ENCODE results near the gene LGR4. TPM values are rescaled to one million over a fixed set of nuclear protein-coding genes. Genes with fewer than 3 reads are reported as not detected.
"Not testable (repeated sequence)": the region's sequence is repeated elsewhere in the genome, so short reads cannot be mapped to it uniquely, and the experiment has no call there.

The LGR4 gene
- total and polyA plus RNA-seq, 2 donors = 6.8 to 8.2 TPM

DNA sequence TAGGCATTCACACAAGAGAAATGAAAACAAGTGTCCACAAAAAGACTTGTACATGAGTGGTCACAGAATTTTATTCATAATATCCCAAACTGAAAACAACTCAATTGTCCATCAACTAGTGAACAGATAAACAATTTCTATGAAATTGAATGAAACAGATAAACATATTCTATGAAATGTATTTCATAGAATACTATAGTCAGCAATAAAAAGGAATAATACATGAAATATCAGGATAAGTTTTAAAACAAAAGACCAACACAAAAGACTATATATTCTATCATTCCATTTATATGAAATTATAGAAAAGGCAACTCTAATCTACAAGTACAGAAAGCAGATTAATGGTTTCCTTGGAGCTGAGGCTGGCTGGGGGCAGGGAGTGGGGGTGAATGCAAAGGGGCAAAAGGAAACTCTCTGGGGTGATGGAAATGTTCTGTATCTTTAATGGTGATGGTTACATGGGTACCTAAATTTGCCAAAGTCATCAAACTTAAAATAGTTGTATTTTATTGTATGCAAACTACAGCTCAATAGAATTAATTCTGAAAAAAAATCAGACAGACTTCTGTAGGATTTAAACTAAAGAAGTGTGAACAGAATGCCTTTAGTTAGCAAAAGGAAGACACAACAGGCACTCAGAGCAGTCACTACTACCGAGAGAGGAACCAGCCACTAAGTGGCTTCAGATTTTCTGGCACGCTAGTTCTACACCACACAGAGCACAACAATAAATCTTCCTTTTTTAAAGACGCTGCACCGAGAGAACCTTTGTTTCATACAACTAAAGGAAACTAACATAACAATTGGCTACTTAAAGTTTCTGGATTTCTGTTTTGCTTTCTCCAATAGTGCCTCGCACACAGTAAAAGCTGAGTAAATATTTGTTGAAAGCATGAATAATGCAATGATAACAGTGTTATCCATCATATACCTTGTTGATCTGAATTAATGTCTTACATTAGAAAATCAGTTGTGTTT is 124.9 kb downstream of the LGR4 start:
- no peak for DNase-seq (ENCODE audit: low read depth in 6 of 9, low spot score in 9 of 9)
- Histone ChIP-seq H3K27ac (ENCODE audit: low read depth in 1 of 2, low read length in 1 of 2) (no peak overlapping the region), H3K4me1 (ENCODE audit: control insufficient read depth in 2 of 2, insufficient read depth in 2 of 2, low read length in 2 of 2) (no peaks in the 10 kb centered on the region), H3K9me3 (ENCODE audit: control insufficient read depth in 2 of 2, insufficient read depth in 1 of 2, low read length in 1 of 2) (no peaks in the 10 kb centered on the region), H3K36me3 (ENCODE audit: control insufficient read depth in 2 of 2, insufficient read depth in 2 of 2, low read length in 1 of 2) (peaks cover 0 to 2% of the 10 kb centered on the region in 2 donors), H3K27me3 (ENCODE audit: control insufficient read depth in 2 of 2, insufficient read depth in 1 of 2, low read length in 1 of 2) (no peaks in the 10 kb centered on the region), H3K4me3 (ENCODE audit: low read length in 2 of 2) (no peak overlapping the region)
- 83% methylated on average over 5 of the region's 5 CpGs for WGBS

DNA sequence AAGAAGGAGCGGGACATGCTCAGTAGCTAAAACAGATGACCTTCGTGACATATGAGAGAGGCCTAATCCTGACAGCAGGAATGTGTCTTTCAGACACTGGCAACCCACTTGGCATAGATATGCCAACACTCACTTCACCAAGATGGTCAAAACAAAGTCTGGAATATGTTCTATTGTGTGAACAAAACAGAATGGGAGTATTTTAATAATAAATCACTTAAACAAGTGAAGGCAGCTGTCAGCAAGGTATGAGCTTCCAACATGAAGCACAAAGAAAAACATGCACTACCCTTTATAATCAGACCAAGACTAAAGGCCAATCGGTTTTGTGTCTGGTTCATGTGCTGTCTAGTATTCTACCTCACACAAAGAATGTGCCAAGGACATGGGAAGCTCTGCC is 132.6 kb downstream of the LGR4 start:
- Histone ChIP-seq H3K9me3 (ENCODE audit: control insufficient read depth in 2 of 2, insufficient read depth in 1 of 2, low read length in 1 of 2) (no peaks in the 10 kb centered on the region), H3K27me3 (ENCODE audit: control insufficient read depth in 2 of 2, insufficient read depth in 1 of 2, low read length in 1 of 2) (no peaks in the 10 kb centered on the region), H3K4me1 (ENCODE audit: control insufficient read depth in 2 of 2, insufficient read depth in 2 of 2, low read length in 2 of 2) (no peaks in the 10 kb centered on the region), H3K27ac (ENCODE audit: low read depth in 1 of 2, low read length in 1 of 2) (no peak overlapping the region), H3K4me3 (ENCODE audit: low read length in 2 of 2) (no peak overlapping the region), H3K36me3 (ENCODE audit: control insufficient read depth in 2 of 2, insufficient read depth in 2 of 2, low read length in 1 of 2) (peaks cover 0 to 3% of the 10 kb centered on the region in 2 donors)
- WGBS = 95% methylated on average over 3 of the region's 3 CpGs
- DNase-seq (ENCODE audit: low read depth in 6 of 9, low spot score in 9 of 9) = no peak

- not testable (repeated sequence) for DNase-seq (ENCODE audit: low read depth in 6 of 9, low spot score in 9 of 9); H3K27ac ChIP-seq (ENCODE audit: low read depth in 1 of 2, low read length in 1 of 2); H3K36me3 ChIP-seq (ENCODE audit: control insufficient read depth in 2 of 2, insufficient read depth in 2 of 2, low read length in 1 of 2); H3K4me1 ChIP-seq (ENCODE audit: control insufficient read depth in 2 of 2, insufficient read depth in 2 of 2, low read length in 2 of 2); H3K9me3 ChIP-seq (ENCODE audit: control insufficient read depth in 2 of 2, insufficient read depth in 1 of 2, low read length in 1 of 2); H3K4me3 ChIP-seq (ENCODE audit: low read length in 2 of 2); H3K27me3 ChIP-seq (ENCODE audit: control insufficient read depth in 2 of 2, insufficient read depth in 1 of 2, low read length in 1 of 2)
- WGBS = 100% methylated on average over 4 of the region's 4 CpGs
Measured at GRCh38 chr11:27334764-27335163, 137.8 kb downstream of the LGR4 start.

GRCh38 chr11:27331981-27332380 is 140.6 kb downstream of the LGR4 start:
- Histone ChIP-seq H3K4me1 (ENCODE audit: control insufficient read depth in 2 of 2, insufficient read depth in 2 of 2, low read length in 2 of 2) (no peaks in the 10 kb centered on the region), H3K9me3 (ENCODE audit: control insufficient read depth in 2 of 2, insufficient read depth in 1 of 2, low read length in 1 of 2) (no peaks in the 10 kb centered on the region), H3K27ac (ENCODE audit: low read depth in 1 of 2, low read length in 1 of 2) (no peak overlapping the region), H3K4me3 (ENCODE audit: low read length in 2 of 2) (no peak overlapping the region), H3K36me3 (ENCODE audit: control insufficient read depth in 2 of 2, insufficient read depth in 2 of 2, low read length in 1 of 2) (peaks cover 0 to 2% of the 10 kb centered on the region in 2 donors), H3K27me3 (ENCODE audit: control insufficient read depth in 2 of 2, insufficient read depth in 1 of 2, low read length in 1 of 2) (no peaks in the 10 kb centered on the region)
- no peak for DNase-seq (ENCODE audit: low read depth in 6 of 9, low spot score in 9 of 9)
- 97% methylated on average over 2 of the region's 2 CpGs for WGBS

DNA sequence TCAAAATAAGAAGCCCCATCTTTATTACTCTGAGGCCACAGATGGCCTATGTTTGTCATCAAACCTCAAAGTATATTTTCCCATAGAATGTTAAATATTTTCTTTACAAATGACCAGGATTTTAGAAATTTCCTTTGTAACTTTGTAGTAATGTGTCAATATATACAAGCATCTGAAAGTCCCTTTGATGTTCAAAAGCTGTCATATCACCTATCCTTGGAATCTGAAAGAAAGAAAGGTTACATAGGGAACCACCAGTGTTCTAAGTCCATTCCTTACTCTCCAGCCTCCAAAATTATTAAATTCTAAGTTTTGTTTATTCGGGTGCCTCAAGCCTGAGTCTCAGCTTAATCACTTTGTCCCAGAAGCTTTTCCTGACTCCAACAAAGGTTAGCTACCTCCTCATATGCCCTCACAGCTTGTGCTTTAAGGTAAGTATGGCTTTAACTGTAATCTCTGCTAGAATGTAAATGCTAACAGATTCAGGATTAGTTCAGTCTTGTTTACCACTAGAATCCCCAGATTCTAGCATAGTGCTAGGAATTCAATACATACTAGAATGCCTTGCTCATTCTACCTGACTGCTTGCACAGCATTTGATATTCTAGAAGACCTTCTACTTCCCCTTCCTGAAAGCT is 141.8 kb downstream of the LGR4 start:
- 94% methylated on average over 1 of the region's 1 CpG for WGBS
- H3K4me3 ChIP-seq (ENCODE audit: low read length in 2 of 2) = no peak overlapping the region
- H3K9me3 ChIP-seq (ENCODE audit: control insufficient read depth in 2 of 2, insufficient read depth in 1 of 2, low read length in 1 of 2) = no peaks in the 10 kb centered on the region
- H3K36me3 ChIP-seq (ENCODE audit: control insufficient read depth in 2 of 2, insufficient read depth in 2 of 2, low read length in 1 of 2) = peaks cover 0 to 2% of the 10 kb centered on the region in 2 donors
- H3K27ac ChIP-seq (ENCODE audit: low read depth in 1 of 2, low read length in 1 of 2) = no peak overlapping the region
- no peaks in the 10 kb centered on the region for H3K27me3 ChIP-seq (ENCODE audit: control insufficient read depth in 2 of 2, insufficient read depth in 1 of 2, low read length in 1 of 2)
- DNase-seq (ENCODE audit: low read depth in 6 of 9, low spot score in 9 of 9) = no peak
- no peaks in the 10 kb centered on the region for H3K4me1 ChIP-seq (ENCODE audit: control insufficient read depth in 2 of 2, insufficient read depth in 2 of 2, low read length in 2 of 2)

GRCh38 chr11:27329867-27330632 is 142.5 kb downstream of the LGR4 start:
- Histone ChIP-seq H3K4me1 (ENCODE audit: control insufficient read depth in 2 of 2, insufficient read depth in 2 of 2, low read length in 2 of 2) (no peaks in the 10 kb centered on the region), H3K27ac (ENCODE audit: low read depth in 1 of 2, low read length in 1 of 2) (no peak overlapping the region), H3K9me3 (ENCODE audit: control insufficient read depth in 2 of 2, insufficient read depth in 1 of 2, low read length in 1 of 2) (no peaks in the 10 kb centered on the region), H3K27me3 (ENCODE audit: control insufficient read depth in 2 of 2, insufficient read depth in 1 of 2, low read length in 1 of 2) (no peaks in the 10 kb centered on the region), H3K4me3 (ENCODE audit: low read length in 2 of 2) (no peak overlapping the region), H3K36me3 (ENCODE audit: control insufficient read depth in 2 of 2, insufficient read depth in 2 of 2, low read length in 1 of 2) (peaks cover 0 to 2% of the 10 kb centered on the region in 2 donors)
- DNase-seq (ENCODE audit: low read depth in 6 of 9, low spot score in 9 of 9) = no peak
- 97% methylated on average over 4 of the region's 4 CpGs for WGBS

GRCh38 chr11:27328614-27329013 is 144.0 kb downstream of the LGR4 start:
- Histone ChIP-seq H3K4me3 (ENCODE audit: low read length in 2 of 2) (no peak overlapping the region), H3K27me3 (ENCODE audit: control insufficient read depth in 2 of 2, insufficient read depth in 1 of 2, low read length in 1 of 2) (no peaks in the 10 kb centered on the region), H3K27ac (ENCODE audit: low read depth in 1 of 2, low read length in 1 of 2) (no peak overlapping the region), H3K36me3 (ENCODE audit: control insufficient read depth in 2 of 2, insufficient read depth in 2 of 2, low read length in 1 of 2) (peaks cover 0 to 2% of the 10 kb centered on the region in 2 donors), H3K9me3 (ENCODE audit: control insufficient read depth in 2 of 2, insufficient read depth in 1 of 2, low read length in 1 of 2) (no peaks in the 10 kb centered on the region), H3K4me1 (ENCODE audit: control insufficient read depth in 2 of 2, insufficient read depth in 2 of 2, low read length in 2 of 2) (no peaks in the 10 kb centered on the region)
- WGBS = 97% methylated on average over 5 of the region's 5 CpGs
- no peak for DNase-seq (ENCODE audit: low read depth in 6 of 9, low spot score in 9 of 9)

GRCh38 chr11:27327064-27327463 is 145.5 kb downstream of the LGR4 start:
- not testable (repeated sequence) for H3K27ac ChIP-seq (ENCODE audit: low read depth in 1 of 2, low read length in 1 of 2); H3K36me3 ChIP-seq (ENCODE audit: control insufficient read depth in 2 of 2, insufficient read depth in 2 of 2, low read length in 1 of 2); H3K4me1 ChIP-seq (ENCODE audit: control insufficient read depth in 2 of 2, insufficient read depth in 2 of 2, low read length in 2 of 2); H3K4me3 ChIP-seq (ENCODE audit: low read length in 2 of 2); H3K9me3 ChIP-seq (ENCODE audit: control insufficient read depth in 2 of 2, insufficient read depth in 1 of 2, low read length in 1 of 2); H3K27me3 ChIP-seq (ENCODE audit: control insufficient read depth in 2 of 2, insufficient read depth in 1 of 2, low read length in 1 of 2); DNase-seq (ENCODE audit: low read depth in 6 of 9, low spot score in 9 of 9)
- WGBS = 98% methylated on average over 1 of the region's 2 CpGs

DNA sequence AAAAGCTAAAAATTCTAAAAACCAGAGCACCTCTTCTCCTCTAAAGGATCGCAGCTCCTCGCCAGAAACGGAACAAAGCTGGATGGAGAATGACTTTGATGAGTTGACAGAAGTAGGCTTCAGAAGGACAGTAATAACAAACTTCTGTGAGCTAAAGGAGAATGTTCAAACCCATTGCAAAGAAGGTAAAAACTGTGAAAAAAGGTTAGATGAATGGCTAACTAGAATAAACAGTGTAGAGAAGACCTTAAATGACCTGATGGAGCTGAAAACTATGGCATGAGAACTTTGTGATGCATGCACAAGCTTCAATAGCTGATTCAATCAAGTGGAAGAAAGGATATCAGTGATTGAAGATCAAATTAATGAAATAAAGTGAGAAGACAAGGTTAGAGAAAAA is 150.4 kb downstream of the LGR4 start:
- H3K27me3 ChIP-seq (ENCODE audit: control insufficient read depth in 2 of 2, insufficient read depth in 1 of 2, low read length in 1 of 2); H3K9me3 ChIP-seq (ENCODE audit: control insufficient read depth in 2 of 2, insufficient read depth in 1 of 2, low read length in 1 of 2); H3K27ac ChIP-seq (ENCODE audit: low read depth in 1 of 2, low read length in 1 of 2); DNase-seq (ENCODE audit: low read depth in 6 of 9, low spot score in 9 of 9); H3K36me3 ChIP-seq (ENCODE audit: control insufficient read depth in 2 of 2, insufficient read depth in 2 of 2, low read length in 1 of 2); H3K4me3 ChIP-seq (ENCODE audit: low read length in 2 of 2); H3K4me1 ChIP-seq (ENCODE audit: control insufficient read depth in 2 of 2, insufficient read depth in 2 of 2, low read length in 2 of 2): not testable (repeated sequence)
- 93% methylated on average over 3 of the region's 3 CpGs for WGBS

Measured in thymus (tissue), 11 donors.